AG09309 (cell line): ENCODE measurements around the gene NSA2.
"Not testable (repeated sequence)": the region's sequence is repeated elsewhere in the genome, so short reads cannot be mapped to it uniquely, and the experiment has no call there.

ENCODE experiments used
- DNase-seq: peaks from one replicate; pipeline ENCODE4 v3.0.0-alpha.2; 2010; ENCODE audit warnings: low read depth
- H3K4me3 ChIP-seq: 2 replicates; pipeline ENCODE4 v1.5.1; 2011; ENCODE audit warnings: mild to moderate bottlenecking, low read depth, low read length, moderate library complexity; ENCODE audit not compliant: control insufficient read depth
- TF ChIP-seq, protein P1 (sequence below): IDR thresholded peaks from 2 replicates; pipeline ENCODE4 v1.5.1; 2011; ENCODE audit warnings: mild to moderate bottlenecking, low read depth, low read length, inconsistent platforms; ENCODE audit not compliant: insufficient read depth, control insufficient read depth; ENCODE audit errors: missing control alignments

The NSA2 gene

DNA sequence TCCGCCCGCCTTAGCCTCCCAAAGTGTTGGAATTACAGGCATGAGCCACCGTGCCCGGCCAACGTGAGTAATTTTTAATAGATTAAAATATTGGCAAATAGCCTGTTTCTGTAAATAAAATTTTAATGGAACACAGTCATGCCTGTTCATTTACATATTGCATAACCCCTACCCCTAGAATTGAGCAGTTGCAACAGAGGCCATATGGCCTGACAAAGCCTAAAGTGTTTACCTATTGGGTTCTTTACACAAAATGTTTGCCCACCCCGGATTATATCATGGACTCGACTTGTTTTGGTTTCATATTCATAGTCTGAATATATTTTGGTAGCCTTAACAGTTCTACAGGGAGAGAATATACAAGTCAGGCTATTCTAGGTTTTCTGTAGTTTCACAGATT is 5.3 kb downstream of the NSA2 start:
- TF ChIP-seq, protein P1, sequence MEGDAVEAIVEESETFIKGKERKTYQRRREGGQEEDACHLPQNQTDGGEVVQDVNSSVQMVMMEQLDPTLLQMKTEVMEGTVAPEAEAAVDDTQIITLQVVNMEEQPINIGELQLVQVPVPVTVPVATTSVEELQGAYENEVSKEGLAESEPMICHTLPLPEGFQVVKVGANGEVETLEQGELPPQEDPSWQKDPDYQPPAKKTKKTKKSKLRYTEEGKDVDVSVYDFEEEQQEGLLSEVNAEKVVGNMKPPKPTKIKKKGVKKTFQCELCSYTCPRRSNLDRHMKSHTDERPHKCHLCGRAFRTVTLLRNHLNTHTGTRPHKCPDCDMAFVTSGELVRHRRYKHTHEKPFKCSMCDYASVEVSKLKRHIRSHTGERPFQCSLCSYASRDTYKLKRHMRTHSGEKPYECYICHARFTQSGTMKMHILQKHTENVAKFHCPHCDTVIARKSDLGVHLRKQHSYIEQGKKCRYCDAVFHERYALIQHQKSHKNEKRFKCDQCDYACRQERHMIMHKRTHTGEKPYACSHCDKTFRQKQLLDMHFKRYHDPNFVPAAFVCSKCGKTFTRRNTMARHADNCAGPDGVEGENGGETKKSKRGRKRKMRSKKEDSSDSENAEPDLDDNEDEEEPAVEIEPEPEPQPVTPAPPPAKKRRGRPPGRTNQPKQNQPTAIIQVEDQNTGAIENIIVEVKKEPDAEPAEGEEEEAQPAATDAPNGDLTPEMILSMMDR: no peak
- no peak for DNase-seq
- H3K4me3 ChIP-seq: no peak overlapping the region

DNA sequence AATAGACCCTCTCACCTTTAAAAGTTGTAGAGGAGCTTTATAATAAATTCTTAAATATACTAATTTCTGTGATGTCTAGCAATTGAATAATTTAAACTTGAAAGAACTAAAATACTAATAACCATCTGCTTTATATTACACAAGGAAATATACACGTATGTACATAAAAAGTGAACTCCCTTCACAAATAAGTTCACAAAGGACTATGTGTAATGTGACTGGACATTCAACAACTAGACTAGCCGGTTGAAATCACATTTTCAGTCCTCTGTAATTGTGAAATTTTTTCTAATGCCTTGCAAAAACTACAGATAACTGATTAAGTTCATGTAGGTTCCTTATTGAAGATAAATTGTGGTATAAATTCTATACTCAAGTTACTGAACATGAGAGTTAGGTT is 11.6 kb downstream of the NSA2 start:
- no peak overlapping the region for H3K4me3 ChIP-seq
- TF ChIP-seq, protein P1: no peak
- DNase-seq: no peak

- DNase-seq: no peak
- TF ChIP-seq, protein P1: no peak
- no peak overlapping the region for H3K4me3 ChIP-seq
Observed at GRCh38 chr5:74786851-74787250, 19.8 kb downstream of the NSA2 start.

DNA sequence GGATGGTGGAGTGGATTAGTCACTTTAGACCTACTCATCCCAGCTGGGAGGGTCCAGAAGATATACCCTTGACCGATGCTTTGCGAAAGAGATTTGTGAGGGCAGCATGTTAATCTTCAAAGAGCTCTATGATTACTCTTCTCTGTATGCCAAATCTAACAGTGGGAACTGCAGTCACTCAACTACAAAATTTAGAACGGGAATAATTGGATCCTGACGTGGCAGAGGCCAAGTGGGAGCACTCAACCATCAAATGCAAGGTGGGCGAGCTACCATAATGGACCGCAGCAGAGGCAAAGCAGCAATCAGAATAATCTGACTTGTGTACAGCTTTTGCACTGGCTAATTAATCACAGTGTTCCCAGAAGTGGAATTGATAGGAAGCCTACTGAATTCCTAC is 20.4 kb downstream of the NSA2 start:
- H3K4me3 ChIP-seq: no peak overlapping the region
- DNase-seq: no peak
- TF ChIP-seq, protein P1: no peak

DNA sequence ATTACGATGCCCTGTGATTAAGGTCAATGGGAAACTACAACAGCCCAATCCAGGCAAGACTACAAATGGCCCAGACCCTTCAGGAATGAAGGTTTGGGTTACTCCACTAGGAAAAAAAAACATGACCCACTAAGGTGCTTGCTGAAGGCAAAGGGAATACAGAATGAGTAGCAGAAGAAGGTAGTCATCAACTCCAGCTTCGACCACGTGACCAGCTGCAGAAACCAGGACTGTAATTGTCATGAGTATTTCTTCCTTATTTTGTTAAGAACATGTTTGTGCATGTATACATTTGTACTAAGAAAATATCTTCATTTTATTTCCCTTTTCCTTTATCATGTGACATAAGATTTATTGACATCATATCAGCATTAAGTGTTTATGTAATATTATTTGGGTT is 24.6 kb downstream of the NSA2 start:
- not testable (repeated sequence) for DNase-seq, H3K4me3 ChIP-seq

DNA sequence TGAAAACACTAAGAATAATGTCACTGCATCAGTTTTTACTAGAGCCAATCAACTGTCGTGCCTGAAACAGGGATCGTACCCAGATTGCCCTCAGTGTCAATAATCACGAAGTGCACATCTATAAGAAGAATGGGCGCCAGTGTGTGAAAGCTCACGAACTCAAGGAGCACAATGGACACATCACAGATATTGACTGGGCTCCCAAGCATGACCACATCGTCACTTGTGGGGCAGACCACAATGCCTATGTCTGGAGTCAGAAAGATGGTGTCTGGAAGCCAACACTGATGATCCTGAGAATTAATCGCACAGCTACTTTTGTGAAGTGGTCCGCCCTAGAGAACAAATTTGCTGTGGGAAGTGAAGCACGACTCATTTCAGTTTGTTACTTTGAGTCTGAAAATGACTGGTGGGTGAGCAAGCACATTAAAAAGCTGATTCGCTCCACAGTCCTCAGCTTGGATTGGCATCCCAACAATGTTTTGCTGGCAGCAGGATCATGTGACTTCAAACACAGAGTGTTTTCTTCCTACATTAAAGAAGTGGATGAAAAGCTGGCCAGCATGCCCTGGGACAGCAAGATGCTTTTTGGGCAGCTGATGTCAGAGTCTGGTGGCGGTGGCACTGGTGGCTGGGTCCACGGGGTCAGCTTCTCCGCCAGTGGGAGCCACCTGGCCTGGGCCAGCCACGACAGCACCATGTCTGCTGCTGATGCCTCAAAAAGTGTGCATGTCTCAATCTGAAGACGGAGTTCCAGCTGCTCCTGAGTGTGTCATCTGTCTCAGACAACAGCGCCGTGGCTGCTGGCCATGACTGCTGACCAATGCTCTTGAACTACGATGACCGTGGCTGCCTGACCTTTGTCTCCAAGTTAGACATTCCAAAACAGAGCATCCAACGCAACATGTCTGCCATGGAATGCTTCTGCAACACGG is 32.2 kb downstream of the NSA2 start:
- no peak for DNase-seq
- H3K4me3 ChIP-seq: no peak overlapping the region
- TF ChIP-seq, protein P1: no peak

DNA sequence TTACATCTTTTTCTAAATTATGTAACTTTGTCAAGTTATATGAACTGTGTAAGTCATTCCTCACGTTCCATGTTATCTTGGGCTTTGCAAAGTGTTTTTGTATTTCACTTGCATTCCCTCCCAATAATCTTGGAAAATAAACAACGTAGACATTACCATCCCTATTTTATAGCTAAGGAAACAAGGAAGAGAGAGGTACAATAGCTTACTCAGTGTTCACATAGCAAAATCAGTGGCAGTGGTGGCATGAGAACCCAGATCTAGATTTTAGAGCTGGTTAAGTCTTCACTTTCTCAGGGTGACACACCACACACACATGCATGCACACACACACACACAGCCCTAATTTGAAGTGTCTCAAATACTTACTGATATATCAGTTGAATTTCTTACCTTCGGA is 34.1 kb downstream of the NSA2 start:
- H3K4me3 ChIP-seq: no peak overlapping the region
- no peak for DNase-seq
- TF ChIP-seq, protein P1: no peak
